AG09319 (cell line): ENCODE data around the gene OR1B1.

Experiments used
- DNase-seq: peaks from one replicate; pipeline ENCODE4 v3.0.0-alpha.2; 2010; ENCODE audit warnings: low read depth; ENCODE audit errors: extremely low read depth
- CTCF ChIP-seq: IDR thresholded peaks from 2 replicates; pipeline ENCODE4 v1.5.1; 2011; ENCODE audit warnings: low read depth, mild to moderate bottlenecking, inconsistent platforms, low read length, moderate library complexity

The OR1B1 gene

GRCh38 chr9:122657527-122657926 is at the start of gene OR1B1:
Gene OR1B1 (minus strand): TSS chr9:122657627.
- no peak for DNase-seq
- no peak for TF ChIP-seq CTCF

GRCh38 chr9:122695696-122696095 is 38.3 kb upstream of the OR1B1 start:
- DNase-seq = no peak
- TF ChIP-seq CTCF = no peak

- no peak for TF ChIP-seq CTCF
- DNase-seq = no peak
Measured at GRCh38 chr9:122684851-122685250, 27.4 kb upstream of the OR1B1 start.

DNA sequence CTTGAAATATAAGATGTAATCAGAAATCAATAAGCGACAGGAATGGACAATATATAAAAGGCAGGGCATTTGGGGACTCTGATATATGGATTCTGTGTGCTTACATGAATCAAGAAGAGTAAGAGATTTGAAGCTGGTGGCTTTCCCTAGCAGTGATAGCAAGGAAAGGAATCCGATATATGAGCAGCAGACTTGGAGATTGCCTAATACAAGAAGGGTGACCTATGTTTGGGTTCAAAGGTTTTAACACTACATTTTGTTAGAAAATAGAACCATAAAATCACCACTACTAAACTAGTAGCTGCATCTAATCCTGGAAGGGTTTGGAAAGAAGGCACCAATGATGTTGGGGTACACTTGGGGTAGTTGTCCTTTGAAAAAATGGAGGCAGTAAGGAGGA is 15.1 kb upstream of the OR1B1 start:
- no peak for TF ChIP-seq CTCF
- DNase-seq = no peak

DNA sequence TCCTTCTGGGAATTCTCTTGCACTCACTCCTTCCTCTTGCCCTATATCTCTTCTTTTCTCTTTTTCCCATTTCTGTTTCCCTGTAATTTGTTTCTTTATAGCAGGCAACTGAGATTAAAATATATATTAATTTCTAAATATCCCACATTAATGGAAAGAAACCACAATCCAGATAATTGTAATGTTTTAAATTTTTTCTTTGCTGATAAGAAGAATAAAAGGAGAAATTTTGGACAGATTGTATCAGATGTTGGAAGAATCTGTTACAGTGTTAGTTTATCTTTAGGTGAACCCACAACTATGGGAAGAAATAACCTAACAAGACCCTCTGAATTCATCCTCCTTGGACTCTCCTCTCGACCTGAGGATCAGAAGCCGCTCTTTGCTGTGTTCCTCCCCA is 4.0 kb upstream of the OR1B1 start, which contains the start of gene OR1L1:
Gene OR1L1, plus strand, starts transcription at position 301 of the 400 bp plus-strand sequence. Its CDS starts 0 bp downstream, at position 301.
- no peak for TF ChIP-seq CTCF
- DNase-seq = no peak

GRCh38 chr9:122656378-122656777 is 1.0 kb downstream of the OR1B1 start:
- no peak for TF ChIP-seq CTCF
- no peak for DNase-seq

DNA sequence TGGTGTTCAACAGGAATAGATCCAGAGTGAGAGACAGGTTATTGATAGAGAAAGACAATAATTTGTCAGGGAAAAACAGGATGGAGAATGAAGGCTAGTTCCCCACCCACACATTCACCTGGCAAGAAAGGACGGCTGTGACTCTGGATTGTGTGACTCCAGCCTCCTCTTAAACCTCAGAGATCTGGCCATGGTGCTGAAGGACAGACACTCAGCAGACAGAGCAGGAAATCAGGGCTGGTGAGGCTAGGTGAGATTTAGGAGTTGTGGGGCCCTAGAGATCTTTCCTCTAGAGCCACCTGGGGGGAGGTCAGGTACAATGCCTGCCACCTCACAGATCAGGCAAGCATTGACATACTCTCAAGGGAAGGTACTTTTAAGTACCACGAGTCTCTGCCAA is 15.2 kb downstream of the OR1B1 start:
- no peak for DNase-seq
- no peak for TF ChIP-seq CTCF
